H9 (cell line): ENCODE results near the gene IL16. TPM values are rescaled to one million over a fixed set of nuclear protein-coding genes. Genes with fewer than 3 reads are reported as not detected.

Experiments used
- DNase-seq: peaks from one replicate; pipeline ENCODE4 v3.0.0-alpha.2; 2017
- H2AFZ ChIP-seq: one replicate; pipeline ENCODE4 v1.6.1; 2013; ENCODE audit warnings: mild to moderate bottlenecking, low read length, control low read depth, moderate library complexity
- H2AK5ac ChIP-seq: 2 replicates; pipeline ENCODE4 v1.6.1; 2013; ENCODE audit warnings: low read length, control low read depth, mixed read lengths; ENCODE audit not compliant: insufficient read length
- H2BK120ac ChIP-seq: one replicate; pipeline ENCODE4 v1.6.1; 2013; ENCODE audit warnings: low read depth, mild to moderate bottlenecking, low read length, control low read depth, inconsistent platforms; ENCODE audit not compliant: poor library complexity, severe bottlenecking
- H2BK12ac ChIP-seq: 2 replicates; pipeline ENCODE4 v1.6.1; 2013; ENCODE audit warnings: low read length, control low read depth, mixed read lengths, low read depth; ENCODE audit not compliant: insufficient read length
- H2BK15ac ChIP-seq: 2 replicates; pipeline ENCODE4 v1.6.1; 2013; ENCODE audit warnings: low read depth, low read length, control low read depth
- H2BK20ac ChIP-seq: one replicate; pipeline ENCODE4 v1.6.1; 2013; ENCODE audit warnings: low read depth, mild to moderate bottlenecking, low read length, control low read depth, inconsistent platforms; ENCODE audit not compliant: poor library complexity, severe bottlenecking
- H2BK5ac ChIP-seq: 2 replicates; pipeline ENCODE4 v1.6.1; 2013; ENCODE audit warnings: low read length, control low read depth, mixed read lengths; ENCODE audit not compliant: insufficient read length
- H3K14ac ChIP-seq: 2 replicates; pipeline ENCODE4 v1.6.1; 2013; ENCODE audit warnings: low read length, control low read depth; ENCODE audit not compliant: insufficient read depth
- H3K18ac ChIP-seq: 2 replicates; pipeline ENCODE4 v1.6.1; 2013; ENCODE audit warnings: low read depth, mild to moderate bottlenecking, mixed read lengths, low read length, control low read depth; ENCODE audit not compliant: insufficient read length
- H3K23ac ChIP-seq: 2 replicates; pipeline ENCODE4 v1.6.1; 2013; ENCODE audit warnings: low read length, control low read depth, mixed read lengths, low read depth; ENCODE audit not compliant: insufficient read length
- H3K23me2 ChIP-seq: 2 replicates; pipeline ENCODE4 v1.6.1; 2013; ENCODE audit warnings: low read depth, mild to moderate bottlenecking, mixed read lengths, low read length, control low read depth; ENCODE audit not compliant: insufficient read length, poor library complexity, severe bottlenecking
- H3K27ac ChIP-seq: 2 replicates; pipeline ENCODE4 v1.5.1; 2013; ENCODE audit warnings: low read length, control low read depth, mixed read lengths, low read depth; ENCODE audit not compliant: insufficient read length
- H3K27me3 ChIP-seq: 2 replicates; pipeline ENCODE4 v1.6.1; 2013; ENCODE audit warnings: low read length, control low read depth, inconsistent platforms; ENCODE audit not compliant: insufficient read depth
- H3K4ac ChIP-seq: 2 replicates; pipeline ENCODE4 v1.6.1; 2013; ENCODE audit warnings: low read depth, mild to moderate bottlenecking, control low read depth, inconsistent platforms, low read length, moderate library complexity
- H3K4me1 ChIP-seq: 2 replicates; pipeline ENCODE4 v1.6.1; 2013; ENCODE audit warnings: low read length, control low read depth, inconsistent platforms; ENCODE audit not compliant: insufficient read depth
- H3K4me2 ChIP-seq: 2 replicates; pipeline ENCODE4 v1.6.1; 2013; ENCODE audit warnings: low read length, control low read depth, mixed read lengths; ENCODE audit not compliant: insufficient read length, insufficient read depth
- H3K56ac ChIP-seq: 2 replicates; pipeline ENCODE4 v1.6.1; 2013; ENCODE audit warnings: low read depth, mild to moderate bottlenecking, mixed read lengths, low read length, control low read depth; ENCODE audit not compliant: insufficient read length
- H3K79me1 ChIP-seq: 2 replicates; pipeline ENCODE4 v1.6.1; 2013; ENCODE audit warnings: low read depth, mild to moderate bottlenecking, moderate library complexity, low read length, control low read depth, inconsistent platforms; ENCODE audit not compliant: insufficient read depth, poor library complexity, severe bottlenecking
- H3K79me2 ChIP-seq: 2 replicates; pipeline ENCODE4 v1.6.1; 2013; ENCODE audit warnings: low read length, control low read depth, inconsistent platforms; ENCODE audit not compliant: insufficient read depth
- H3K9ac ChIP-seq: 2 replicates; pipeline ENCODE4 v1.6.1; 2013; ENCODE audit warnings: low read length, control low read depth, mixed read lengths; ENCODE audit not compliant: insufficient read length; ENCODE audit errors: extremely low read depth
- H3K9me3 ChIP-seq: one replicate; pipeline ENCODE4 v1.6.1; 2013; ENCODE audit warnings: low read depth, low read length, inconsistent platforms; ENCODE audit not compliant: control insufficient read depth
- H3T11ph ChIP-seq: one replicate; pipeline ENCODE4 v1.6.1; 2013; ENCODE audit warnings: mild to moderate bottlenecking, low read length, control low read depth, inconsistent platforms
- H4K20me1 ChIP-seq: one replicate; pipeline ENCODE4 v1.6.1; 2013; ENCODE audit not compliant: control insufficient read depth, insufficient read length, insufficient read depth
- H4K5ac ChIP-seq: 2 replicates; pipeline ENCODE4 v1.6.1; 2013; ENCODE audit warnings: low read depth, mild to moderate bottlenecking, mixed read lengths, low read length, control low read depth; ENCODE audit not compliant: insufficient read length
- H4K8ac ChIP-seq: replicated peaks from 2 replicates; pipeline ENCODE4 v1.6.1; 2013; ENCODE audit warnings: low read length, control low read depth, mixed read lengths, low read depth; ENCODE audit not compliant: insufficient read length
- H4K91ac ChIP-seq: 2 replicates; pipeline ENCODE4 v1.6.1; 2013; ENCODE audit warnings: low read depth, mild to moderate bottlenecking, moderate library complexity, mixed read lengths, low read length, control low read depth; ENCODE audit not compliant: insufficient read length
- H3K27ac Mint-ChIP-seq, 3 experiments: 2 replicates in 2 of 3; 3 replicates in 1 of 3; pipeline ENCODE4 v1.8.0; 2020 to 2021; ENCODE audit warnings: mixed read lengths in 3 of 3, mild to moderate bottlenecking in 1 of 3, moderate library complexity in 1 of 3
- H3K27me3 Mint-ChIP-seq: 2 replicates; pipeline ENCODE4 v1.8.0; 2021; ENCODE audit warnings: low read depth, mild to moderate bottlenecking, moderate library complexity, mixed read lengths
- H3K36me3 Mint-ChIP-seq, 3 experiments: 2 replicates in 2 of 3; 3 replicates in 1 of 3; pipeline ENCODE4 v1.8.0; 2020 to 2021; ENCODE audit warnings: low read depth in 3 of 3, mixed read lengths in 3 of 3; ENCODE audit not compliant: insufficient read depth in 1 of 3
- H3K4me1 Mint-ChIP-seq, 2 experiments: 2 replicates each; pipeline ENCODE4 v1.8.0; 2020; ENCODE audit warnings: mixed read lengths in 2 of 2
- H3K4me3 Mint-ChIP-seq, 2 experiments: 2 replicates in 1 of 2; 3 replicates in 1 of 2; pipeline ENCODE4 v1.8.0; 2020 to 2021; ENCODE audit warnings: mild to moderate bottlenecking in 2 of 2, mixed read lengths in 2 of 2, moderate library complexity in 1 of 2
- H3K9me3 Mint-ChIP-seq, 2 experiments: 2 replicates in 1 of 2; 3 replicates in 1 of 2; pipeline ENCODE4 v1.8.0; 2020; ENCODE audit warnings: mild to moderate bottlenecking in 2 of 2, mixed read lengths in 2 of 2, moderate library complexity in 1 of 2
- WGBS: extraction: QIAGEN DNeasy Blood & Tissue Kit; methylation state at CpG from one replicate; pipeline ENCODE4 v1.1.7; 2013; ENCODE audit warnings: missing lambda C conversion rate, low lambda C conversion rate, mixed read lengths; ENCODE audit not compliant: insufficient read length; ENCODE audit errors: extremely low coverage; 5-methylcytosine and 5-hydroxymethylcytosine counted together
- total RNA-seq: library from RNA; stranded (reverse); gene quantifications from 2 replicates; pipeline ENCODE4 v1.2.1, GENCODE V29; 2021
- TF ChIP-seq, protein P1 (sequence below): fragments of 200-600 bp; sonication (generic); conservative IDR thresholded peaks from 3 replicates; pipeline ENCODE4 v1.8.0; 2021; ENCODE audit warnings: antibody characterized with exemption, mild to moderate bottlenecking

Gene IL16
- total RNA-seq, 1 experiment from 2014 or later = 0.28 TPM

DNA sequence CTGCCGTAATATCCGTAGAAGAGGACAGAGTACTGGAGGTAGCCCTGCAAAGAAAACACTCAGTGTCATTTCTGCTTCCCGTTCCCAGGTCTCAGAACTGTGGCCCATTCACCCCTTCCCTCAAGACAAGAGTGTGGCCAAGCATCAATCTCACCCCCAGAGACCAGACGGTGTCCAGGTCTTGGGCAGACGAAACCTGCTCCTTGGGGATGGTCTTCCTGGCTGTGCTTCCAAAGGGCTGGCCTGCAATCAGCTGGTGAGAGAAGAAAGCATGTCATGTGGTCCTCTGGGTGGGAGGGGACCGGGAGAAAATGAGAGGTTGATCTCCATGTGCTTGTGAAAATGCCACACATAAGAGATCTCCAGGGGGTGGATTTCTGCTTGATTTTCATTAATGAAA, 161.6 kb downstream of the IL16 start:
- no peaks in the 10 kb centered on the region for H4K20me1 ChIP-seq
- H3K18ac ChIP-seq = no peak overlapping the region
- no peak overlapping the region for H3T11ph ChIP-seq
- no peak overlapping the region for H3K23ac ChIP-seq
- Mint-ChIP-seq H3K9me3 (no peaks in the 10 kb centered on the region), H3K27ac (no peak overlapping the region), H3K36me3 (no peaks in the 10 kb centered on the region; a peak in 1 of 7 replicates), H3K4me1 (peaks cover 2 to 13% of the 10 kb centered on the region in 2 experiments; a peak in 2 of 4 replicates), H3K4me3 (no peak overlapping the region), H3K27me3 (no peaks in the 10 kb centered on the region)
- no peaks in the 10 kb centered on the region for H3K23me2 ChIP-seq
- no peak overlapping the region for H2BK12ac ChIP-seq
- TF ChIP-seq, protein P1, sequence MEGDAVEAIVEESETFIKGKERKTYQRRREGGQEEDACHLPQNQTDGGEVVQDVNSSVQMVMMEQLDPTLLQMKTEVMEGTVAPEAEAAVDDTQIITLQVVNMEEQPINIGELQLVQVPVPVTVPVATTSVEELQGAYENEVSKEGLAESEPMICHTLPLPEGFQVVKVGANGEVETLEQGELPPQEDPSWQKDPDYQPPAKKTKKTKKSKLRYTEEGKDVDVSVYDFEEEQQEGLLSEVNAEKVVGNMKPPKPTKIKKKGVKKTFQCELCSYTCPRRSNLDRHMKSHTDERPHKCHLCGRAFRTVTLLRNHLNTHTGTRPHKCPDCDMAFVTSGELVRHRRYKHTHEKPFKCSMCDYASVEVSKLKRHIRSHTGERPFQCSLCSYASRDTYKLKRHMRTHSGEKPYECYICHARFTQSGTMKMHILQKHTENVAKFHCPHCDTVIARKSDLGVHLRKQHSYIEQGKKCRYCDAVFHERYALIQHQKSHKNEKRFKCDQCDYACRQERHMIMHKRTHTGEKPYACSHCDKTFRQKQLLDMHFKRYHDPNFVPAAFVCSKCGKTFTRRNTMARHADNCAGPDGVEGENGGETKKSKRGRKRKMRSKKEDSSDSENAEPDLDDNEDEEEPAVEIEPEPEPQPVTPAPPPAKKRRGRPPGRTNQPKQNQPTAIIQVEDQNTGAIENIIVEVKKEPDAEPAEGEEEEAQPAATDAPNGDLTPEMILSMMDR = no peak
- H3K4ac ChIP-seq = no peak overlapping the region
- no peaks in the 10 kb centered on the region for H3K4me1 ChIP-seq
- WGBS = no CpG with 5 or more reads among the region's 6 CpGs
- no peaks in the 10 kb centered on the region for H3K9me3 ChIP-seq
- no peak overlapping the region for H3K56ac ChIP-seq
- H3K79me2 ChIP-seq = no peaks in the 10 kb centered on the region
- no peak overlapping the region for H2AK5ac ChIP-seq
- H4K5ac ChIP-seq = no peak overlapping the region
- no peaks in the 10 kb centered on the region for H3K27me3 ChIP-seq
- no peak overlapping the region for H4K91ac ChIP-seq
- H3K14ac ChIP-seq = no peak overlapping the region
- H2BK120ac ChIP-seq = no peak overlapping the region
- H2AFZ ChIP-seq = no peak overlapping the region
- no peak overlapping the region for H3K4me2 ChIP-seq
- no peak overlapping the region for H2BK20ac ChIP-seq
- no peaks in the 10 kb centered on the region for H3K79me1 ChIP-seq
- H3K27ac ChIP-seq = no peak overlapping the region
- no peak overlapping the region for H4K8ac ChIP-seq
- H2BK15ac ChIP-seq = no peak overlapping the region
- no peak for DNase-seq
- no peak overlapping the region for H3K9ac ChIP-seq
- no peak overlapping the region for H2BK5ac ChIP-seq
